PFSK-1 (cell line): ENCODE data around the gene SLC6A12.

Source experiments
- FOXP2 ChIP-seq: optimal IDR thresholded peaks from 2 replicates; pipeline ENCODE3; 2011; ENCODE audit warnings: borderline replicate concordance, control low read depth, inconsistent platforms; ENCODE audit not compliant: insufficient read depth; ENCODE audit errors: extremely low read length, extremely low read depth
- POLR2AphosphoS5 ChIP-seq: IDR thresholded peaks from 2 replicates; pipeline ENCODE4 v1.6.1; 2012; ENCODE audit warnings: low read depth, mild to moderate bottlenecking, control low read depth, low read length, moderate library complexity

DNA sequence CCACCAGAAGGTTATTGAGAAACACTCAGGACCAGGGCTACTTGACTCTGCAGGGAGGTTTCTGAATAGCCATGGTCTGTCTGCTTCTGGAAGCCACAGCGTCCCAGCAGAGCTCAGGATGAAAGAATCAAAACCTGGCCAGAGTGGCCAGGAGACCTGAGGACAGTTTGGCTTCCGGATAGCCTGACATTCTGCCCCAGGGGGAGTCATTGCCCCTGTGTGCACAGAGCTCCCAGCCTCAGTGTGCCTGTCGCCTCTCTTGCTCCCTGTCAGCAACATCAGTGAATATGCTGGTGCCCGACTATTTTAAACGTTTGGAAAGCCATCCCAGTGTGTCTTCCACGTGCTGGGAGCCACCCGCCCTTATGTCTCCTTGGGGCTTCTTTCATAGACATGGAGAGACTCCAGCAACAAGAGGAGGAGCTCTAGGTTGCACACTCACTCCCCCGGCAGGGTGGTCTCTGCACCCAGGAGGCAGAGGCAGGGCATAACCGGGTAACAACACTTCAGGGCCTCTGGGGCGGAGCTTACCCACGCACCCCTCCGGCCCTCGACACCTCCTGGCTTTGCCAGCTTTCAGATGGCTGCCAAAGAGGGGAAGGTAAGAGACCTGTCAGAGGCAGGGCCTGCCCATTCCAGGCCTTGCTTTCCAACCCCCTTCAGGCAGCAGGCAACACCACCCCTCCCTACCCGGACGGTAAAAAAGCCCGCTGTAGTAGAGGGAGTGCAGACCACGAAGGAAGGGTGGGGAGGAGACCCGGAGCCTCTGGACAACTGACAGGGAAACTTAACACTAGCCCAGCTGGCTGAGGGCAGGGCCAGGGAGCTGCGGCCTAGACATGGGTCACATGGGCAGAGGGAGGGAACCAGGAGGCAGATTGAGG, 19.0 kb upstream of the SLC6A12 start:
- no peak for TF ChIP-seq POLR2AphosphoS5
- no peak for TF ChIP-seq FOXP2
